Measurements from ENCODE around the gene CAPRIN2. TPM values are rescaled to one million over a fixed set of nuclear protein-coding genes. Genes with fewer than 3 reads are reported as not detected.

Gene CAPRIN2
- total and polyA plus RNA-seq, 7 donors, result 4.9 to 17.7 (median 11.1) TPM

GRCh38 chr12:30696103-30696408 is 58.7 kb downstream of the CAPRIN2 start:
- peak overlapping the region; percentile 88 for H3K4me3 ChIP-seq
- H3K4me1 ChIP-seq, result peaks cover 37% of the 10 kb centered on the region
- ATAC-seq (no peak), DNase-seq (no peak)
- intact Hi-C loops (cut with DNase I), result loop anchor here (2.0 to 5.0 kb wide), 3 partner anchors 56 to 111 kb away; partner anchors contain the start of gene CAPRIN2 (in 2 of the 2)
- no peaks in the 10 kb centered on the region for H3K9me3 ChIP-seq
- TF ChIP-seq, protein P1, sequence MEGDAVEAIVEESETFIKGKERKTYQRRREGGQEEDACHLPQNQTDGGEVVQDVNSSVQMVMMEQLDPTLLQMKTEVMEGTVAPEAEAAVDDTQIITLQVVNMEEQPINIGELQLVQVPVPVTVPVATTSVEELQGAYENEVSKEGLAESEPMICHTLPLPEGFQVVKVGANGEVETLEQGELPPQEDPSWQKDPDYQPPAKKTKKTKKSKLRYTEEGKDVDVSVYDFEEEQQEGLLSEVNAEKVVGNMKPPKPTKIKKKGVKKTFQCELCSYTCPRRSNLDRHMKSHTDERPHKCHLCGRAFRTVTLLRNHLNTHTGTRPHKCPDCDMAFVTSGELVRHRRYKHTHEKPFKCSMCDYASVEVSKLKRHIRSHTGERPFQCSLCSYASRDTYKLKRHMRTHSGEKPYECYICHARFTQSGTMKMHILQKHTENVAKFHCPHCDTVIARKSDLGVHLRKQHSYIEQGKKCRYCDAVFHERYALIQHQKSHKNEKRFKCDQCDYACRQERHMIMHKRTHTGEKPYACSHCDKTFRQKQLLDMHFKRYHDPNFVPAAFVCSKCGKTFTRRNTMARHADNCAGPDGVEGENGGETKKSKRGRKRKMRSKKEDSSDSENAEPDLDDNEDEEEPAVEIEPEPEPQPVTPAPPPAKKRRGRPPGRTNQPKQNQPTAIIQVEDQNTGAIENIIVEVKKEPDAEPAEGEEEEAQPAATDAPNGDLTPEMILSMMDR (IDR thresholded peaks at IDR 0.05), result no peak
- H3K27me3 ChIP-seq (ENCODE audit: insufficient read depth in 3 of 3, low read length in 2 of 3), result no peaks in the 10 kb centered on the region
- H3K27ac ChIP-seq, result peak overlapping the region; percentile 84
- H3K36me3 ChIP-seq (ENCODE audit: insufficient read depth in 1 of 2, low read depth in 1 of 2), result no peaks in the 10 kb centered on the region
- 8 to 12% (median 9%) methylated on average over 6 of the region's 6 CpGs for WGBS, 3 donors

DNA sequence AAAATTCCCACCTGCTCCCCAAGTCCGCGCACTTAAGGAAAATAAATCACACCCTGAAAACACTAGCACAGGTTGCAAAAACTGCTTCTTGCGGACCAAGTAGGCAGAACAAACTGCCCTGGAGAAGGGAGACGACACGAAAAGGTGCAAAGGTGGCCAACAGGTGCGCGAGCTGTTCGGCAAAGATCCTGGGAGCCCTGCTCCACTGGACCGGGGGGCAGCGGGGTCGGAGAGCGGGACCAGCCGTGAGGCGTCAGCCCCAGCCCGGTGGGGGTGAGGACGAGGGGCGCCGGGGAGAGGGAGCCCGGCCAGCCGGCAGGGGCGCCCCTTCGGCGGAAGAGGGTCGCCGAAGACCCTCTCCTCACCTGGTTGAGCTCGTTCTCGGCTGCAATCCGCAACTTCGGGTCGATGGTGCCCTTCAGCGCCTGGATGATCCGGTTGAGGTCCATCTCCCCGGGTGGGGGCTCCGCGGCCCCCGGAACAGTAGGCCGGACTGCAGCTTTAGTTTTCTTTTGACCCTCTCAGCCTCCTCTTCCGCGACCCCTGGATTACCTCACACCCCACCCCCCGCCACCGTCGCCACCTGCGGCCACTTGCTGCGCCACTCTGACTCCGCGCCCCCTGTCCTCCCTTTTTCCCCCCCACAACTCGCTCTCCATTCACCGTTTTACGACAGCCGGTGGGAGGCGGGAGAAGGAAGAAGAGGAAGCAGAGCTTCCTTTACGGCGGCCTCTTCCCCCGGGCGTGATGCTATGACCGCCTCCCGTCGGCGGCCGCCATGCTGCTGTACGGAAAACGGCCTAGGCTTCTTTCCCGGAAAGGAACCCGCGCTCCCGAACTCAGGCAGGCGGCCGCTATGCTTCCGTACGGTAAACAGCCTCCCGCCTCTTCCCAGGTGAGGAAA is 59.3 kb downstream of the CAPRIN2 start, which contains the start of gene IPO8:
Gene IPO8, minus strand, starts transcription at position 671 of the 904 bp plus-strand sequence. Its CDS starts 222 bp downstream, at position 449.
- H3K36me3 ChIP-seq (ENCODE audit: insufficient read depth in 1 of 2, low read depth in 1 of 2), result no peaks in the 10 kb centered on the region
- H3K9me3 ChIP-seq, result no peaks in the 10 kb centered on the region
- H3K4me3 ChIP-seq, result peak within 1 kb of the TSS; percentile 88
- DNase-seq (peak; percentile 94 to 96), ATAC-seq (peak; percentile 89 to 94 (median 93))
- peaks cover 43% of the 10 kb centered on the region for H3K4me1 ChIP-seq
- TF ChIP-seq, protein P1 (IDR thresholded peaks at IDR 0.05), result peak; percentile 26
- no peaks in the 10 kb centered on the region for H3K27me3 ChIP-seq (ENCODE audit: insufficient read depth in 3 of 3, low read length in 2 of 3)
- intact Hi-C loops (cut with DNase I), result loop anchor here (2.0 to 5.0 kb wide), 3 partner anchors 57 to 112 kb away; partner anchors contain the start of gene CAPRIN2 (in 2 of the 2)
- 0 to 1% (median 0%) methylated on average over 49 to 71 of the region's 71 CpGs for WGBS, 3 donors
- peak within 1 kb of the TSS; percentile 84 for H3K27ac ChIP-seq

DNA sequence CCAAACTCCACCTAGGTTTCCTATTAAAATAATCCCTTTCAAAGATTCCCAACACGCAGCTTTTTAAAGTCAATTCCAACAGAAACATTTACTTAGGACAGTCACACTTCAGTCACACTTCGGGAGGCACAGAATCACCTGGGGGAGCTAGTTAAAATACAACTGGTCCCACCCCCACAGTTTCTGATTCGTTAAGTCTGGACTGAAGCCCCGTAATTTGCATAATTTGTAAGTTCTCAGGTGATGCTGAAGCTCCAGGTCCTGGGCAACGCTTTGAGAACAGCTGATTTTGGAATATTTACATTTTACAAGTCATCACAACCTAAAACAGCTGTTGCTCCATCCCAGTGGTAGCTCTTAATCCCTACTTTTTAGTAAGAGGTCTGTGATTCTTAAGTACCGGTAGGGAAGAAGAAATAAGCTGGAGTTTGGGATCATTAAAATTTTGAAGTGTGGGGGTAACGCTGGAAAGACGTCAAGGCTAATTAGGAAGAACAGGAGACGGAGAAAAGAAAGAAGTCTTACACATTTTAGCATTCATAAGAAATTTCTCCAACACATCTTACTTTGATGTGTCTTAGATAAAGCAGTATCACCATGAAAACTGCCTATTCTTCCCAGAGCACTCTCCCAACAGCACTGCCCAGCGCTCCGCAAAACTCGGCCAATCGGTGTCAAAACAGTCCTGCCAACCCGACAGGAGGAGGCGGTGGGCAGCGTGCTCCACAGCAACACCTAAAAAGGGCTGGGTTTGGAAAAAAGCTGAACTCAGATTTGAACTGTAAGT is 60.1 kb downstream of the CAPRIN2 start:
- Histone ChIP-seq H3K4me3 (peak overlapping the region; percentile 88), H3K27me3 (ENCODE audit: insufficient read depth in 3 of 3, low read length in 2 of 3) (no peaks in the 10 kb centered on the region), H3K27ac (peak overlapping the region; percentile 84), H3K9me3 (no peaks in the 10 kb centered on the region), H3K4me1 (peaks cover 47% of the 10 kb centered on the region), H3K36me3 (ENCODE audit: insufficient read depth in 1 of 2, low read depth in 1 of 2) (peaks cover 0 to under 1% of the 10 kb centered on the region in 2 donors)
- DNase-seq (peak; percentile 29 to 61), ATAC-seq (peak; percentile 22 to 57 (median 36))
- TF ChIP-seq, protein P1 (IDR thresholded peaks at IDR 0.05), result no peak
- WGBS, 3 donors, result 7 to 12% (median 8%) methylated on average over 16 of the region's 16 CpGs
- intact Hi-C loops (cut with DNase I), result loop anchor here (5.0 kb wide), 2 partner anchors 58 to 113 kb away; partner anchors contain the start of gene CAPRIN2 (in 1 of the 2)

DNA sequence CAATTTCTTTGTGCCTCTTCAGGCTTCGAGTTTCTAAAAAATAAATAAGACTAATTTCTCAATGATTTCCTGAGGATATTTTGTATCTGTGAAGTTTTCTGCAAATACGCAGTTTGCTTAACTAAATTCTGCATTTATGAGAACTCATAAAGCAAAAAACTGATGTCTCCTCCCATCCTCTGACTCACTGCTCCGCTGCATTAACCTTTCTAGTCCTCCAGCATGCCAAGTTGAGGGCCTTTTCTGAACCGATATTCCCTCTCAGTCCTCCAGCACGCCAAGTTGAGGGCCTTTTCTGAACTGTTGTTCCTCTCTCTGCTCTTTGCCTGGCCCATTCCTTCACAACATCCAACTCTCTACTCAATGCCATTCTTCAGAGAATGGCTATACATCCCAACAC is 62.3 kb downstream of the CAPRIN2 start:
- peaks cover 47% of the 10 kb centered on the region for H3K4me1 ChIP-seq
- intact Hi-C loops (cut with DNase I), result no loop called here
- ATAC-seq, result no peak

More for the DNA sequence above, 62.3 kb downstream of the CAPRIN2 start:
- no peak for DNase-seq
- Histone ChIP-seq H3K27ac (peak overlapping the region; percentile 82), H3K9me3 (no peaks in the 10 kb centered on the region), H3K27me3 (ENCODE audit: insufficient read depth in 3 of 3, low read length in 2 of 3) (no peaks in the 10 kb centered on the region), H3K36me3 (ENCODE audit: insufficient read depth in 1 of 2, low read depth in 1 of 2) (peaks cover 0 to 7% of the 10 kb centered on the region in 2 donors), H3K4me3 (peak overlapping the region; percentile 88)
- TF ChIP-seq, protein P1 (IDR thresholded peaks at IDR 0.05), result no peak
- 51 to 68% (median 61%) methylated on average over 5 of the region's 5 CpGs for WGBS, 3 donors
